Kidney epithelial cell (primary cell): ENCODE data around the gene PTPN1. TPM values are rescaled to one million over a fixed set of nuclear protein-coding genes. Genes with fewer than 3 reads are reported as not detected.
"Not testable (repeated sequence)": the region's sequence is repeated elsewhere in the genome, so short reads cannot be mapped to it uniquely, and the experiment has no call there.

ENCODE experiments used
- DNase-seq: peaks from one replicate; pipeline ENCODE4 v3.0.0-alpha.2; 2010; ENCODE audit warnings: low read depth
- H3K27me3 ChIP-seq: 2 replicates; pipeline ENCODE4 v1.6.0; 2011; ENCODE audit warnings: low read length; ENCODE audit not compliant: control insufficient read depth, insufficient read depth
- H3K36me3 ChIP-seq: 2 replicates; pipeline ENCODE4 v1.5.1; 2011; ENCODE audit warnings: low read length; ENCODE audit not compliant: control insufficient read depth, insufficient read depth
- H3K4me3 ChIP-seq: 2 replicates; pipeline ENCODE4 v1.5.1; 2011; ENCODE audit warnings: low read depth, mild to moderate bottlenecking, control low read depth, low read length
- total RNA-seq: library from RNA; depleted of rRNA; stranded (reverse); fragments of >200 nt; gene quantifications from 2 replicates; pipeline ENCODE4 v1.2.3, GENCODE V29; 2015
- TF ChIP-seq, protein P1 (sequence below): IDR thresholded peaks from 2 replicates; pipeline ENCODE4 v1.5.1; 2011; ENCODE audit warnings: mild to moderate bottlenecking, moderate library complexity, low read length, control low read depth, inconsistent platforms; ENCODE audit not compliant: insufficient read depth, poor library complexity, severe bottlenecking

The PTPN1 gene
- total RNA-seq, 1 donor from 2014 or later: 36.9 TPM

DNA sequence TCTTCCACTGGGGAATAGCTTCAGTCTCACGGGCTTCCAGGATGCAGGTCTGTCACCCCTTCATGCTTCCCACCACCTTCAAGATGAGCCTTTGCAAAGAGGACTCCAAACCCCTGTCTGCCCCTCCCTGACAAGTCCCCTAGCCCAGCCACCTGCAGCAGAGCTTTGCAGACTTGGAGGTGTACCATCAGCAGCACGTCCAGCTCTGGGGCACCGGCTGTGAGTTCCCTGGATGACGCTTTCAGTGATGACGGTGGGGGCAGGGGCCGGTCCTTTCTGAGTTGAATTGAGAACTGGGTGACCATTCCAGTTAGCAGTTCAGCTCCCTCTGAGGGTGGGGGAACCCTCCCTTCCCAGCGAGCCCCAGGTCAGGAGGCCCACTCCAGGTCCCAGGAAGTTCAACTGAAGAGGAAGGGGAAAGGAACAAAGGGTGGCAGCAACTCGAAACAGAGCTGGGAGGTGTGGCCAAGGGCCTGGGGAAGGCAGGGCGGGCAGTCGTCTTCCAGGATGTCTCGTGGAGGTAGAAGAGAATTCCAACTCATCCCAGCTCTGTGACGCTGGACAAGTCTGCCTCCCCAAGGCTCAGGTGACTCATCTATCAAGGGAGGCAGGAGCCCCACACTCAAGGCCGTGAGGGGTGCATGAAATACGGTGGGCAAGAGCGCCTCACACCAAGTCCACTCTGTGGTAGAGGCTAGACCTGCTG lies 86.0 kb downstream of the PTPN1 start:
- Histone ChIP-seq H3K27me3 (no peaks in the 10 kb centered on the region), H3K4me3 (no peak overlapping the region), H3K36me3 (no peaks in the 10 kb centered on the region)
- DNase-seq: no peak
- TF ChIP-seq, protein P1, sequence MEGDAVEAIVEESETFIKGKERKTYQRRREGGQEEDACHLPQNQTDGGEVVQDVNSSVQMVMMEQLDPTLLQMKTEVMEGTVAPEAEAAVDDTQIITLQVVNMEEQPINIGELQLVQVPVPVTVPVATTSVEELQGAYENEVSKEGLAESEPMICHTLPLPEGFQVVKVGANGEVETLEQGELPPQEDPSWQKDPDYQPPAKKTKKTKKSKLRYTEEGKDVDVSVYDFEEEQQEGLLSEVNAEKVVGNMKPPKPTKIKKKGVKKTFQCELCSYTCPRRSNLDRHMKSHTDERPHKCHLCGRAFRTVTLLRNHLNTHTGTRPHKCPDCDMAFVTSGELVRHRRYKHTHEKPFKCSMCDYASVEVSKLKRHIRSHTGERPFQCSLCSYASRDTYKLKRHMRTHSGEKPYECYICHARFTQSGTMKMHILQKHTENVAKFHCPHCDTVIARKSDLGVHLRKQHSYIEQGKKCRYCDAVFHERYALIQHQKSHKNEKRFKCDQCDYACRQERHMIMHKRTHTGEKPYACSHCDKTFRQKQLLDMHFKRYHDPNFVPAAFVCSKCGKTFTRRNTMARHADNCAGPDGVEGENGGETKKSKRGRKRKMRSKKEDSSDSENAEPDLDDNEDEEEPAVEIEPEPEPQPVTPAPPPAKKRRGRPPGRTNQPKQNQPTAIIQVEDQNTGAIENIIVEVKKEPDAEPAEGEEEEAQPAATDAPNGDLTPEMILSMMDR: no peak

DNA sequence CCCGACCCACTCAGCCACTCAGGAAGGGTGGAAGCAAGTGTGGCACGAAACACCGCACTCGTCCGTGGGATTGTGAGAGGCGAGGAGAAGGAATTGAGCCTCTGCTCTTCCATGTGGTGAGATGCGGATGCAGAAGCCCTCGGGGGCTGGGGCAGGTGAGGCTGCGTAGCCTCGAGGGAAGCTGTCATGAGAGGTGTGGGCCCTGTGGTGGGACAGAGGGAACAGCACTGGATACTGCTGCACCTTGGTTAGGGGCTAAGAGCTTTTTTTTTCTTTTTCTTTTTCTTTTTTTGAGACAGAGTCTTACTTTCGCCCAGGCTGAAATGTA lies 86.5 kb downstream of the PTPN1 start:
- DNase-seq: no peak
- Histone ChIP-seq H3K27me3 (no peaks in the 10 kb centered on the region), H3K4me3 (no peak overlapping the region), H3K36me3 (no peaks in the 10 kb centered on the region)
- TF ChIP-seq, protein P1: no peak

DNA sequence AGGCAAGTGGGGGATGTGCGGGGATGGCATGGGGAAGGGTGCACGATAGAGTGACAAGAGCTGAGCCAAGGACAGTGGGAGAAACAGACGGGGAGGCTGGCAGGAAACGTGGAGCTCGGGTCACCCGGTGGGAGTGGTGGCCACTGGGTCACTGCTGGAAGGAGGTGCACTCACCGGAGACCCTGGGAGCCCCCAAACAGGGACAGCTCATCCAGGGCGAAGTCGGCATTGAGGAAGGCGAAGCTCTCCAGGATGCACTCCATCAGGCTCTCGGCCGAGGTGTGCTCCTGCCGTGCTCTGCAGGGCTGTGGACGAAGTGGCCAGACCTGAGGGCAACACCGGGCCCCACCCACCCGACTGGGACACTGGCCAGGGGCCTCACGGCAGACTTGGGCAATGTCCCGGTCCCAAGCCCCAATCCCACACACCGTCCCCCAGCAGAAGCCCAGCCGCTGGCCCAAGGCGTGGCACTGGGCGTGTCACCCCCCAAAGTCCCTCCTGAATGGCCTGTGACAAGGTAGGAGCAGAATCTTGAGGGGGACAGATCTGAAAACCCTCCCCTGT lies 87.3 kb downstream of the PTPN1 start:
- TF ChIP-seq, protein P1: no peak
- H3K36me3 ChIP-seq: no peaks in the 10 kb centered on the region

DNA sequence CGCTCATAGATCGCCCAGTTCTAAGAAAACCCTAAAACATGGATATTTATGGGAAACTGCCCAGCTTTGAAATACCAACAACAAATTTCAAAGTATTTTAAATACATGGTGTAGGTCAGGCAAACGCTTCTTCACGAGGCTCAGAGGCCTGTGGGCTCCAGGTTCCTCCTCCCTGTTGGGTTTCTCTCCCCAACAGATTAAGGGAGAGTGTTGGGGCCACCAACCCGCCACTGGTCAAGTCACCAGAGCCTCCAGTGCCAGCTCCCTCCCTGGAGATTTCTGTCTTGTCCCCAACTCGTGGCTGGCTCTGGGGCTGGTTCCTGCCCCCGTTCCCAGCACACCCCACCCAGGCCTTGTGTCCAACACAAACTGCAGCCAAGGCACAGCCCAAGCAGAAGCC lies 87.9 kb downstream of the PTPN1 start:
- DNase-seq: no peak
- H3K36me3 ChIP-seq: no peaks in the 10 kb centered on the region
- TF ChIP-seq, protein P1: no peak
- no peaks in the 10 kb centered on the region for H3K27me3 ChIP-seq
- no peak overlapping the region for H3K4me3 ChIP-seq

More for the DNA sequence above, 87.3 kb downstream of the PTPN1 start:
- DNase-seq: no peak
- Histone ChIP-seq H3K27me3 (no peaks in the 10 kb centered on the region), H3K4me3 (no peak overlapping the region)

DNA sequence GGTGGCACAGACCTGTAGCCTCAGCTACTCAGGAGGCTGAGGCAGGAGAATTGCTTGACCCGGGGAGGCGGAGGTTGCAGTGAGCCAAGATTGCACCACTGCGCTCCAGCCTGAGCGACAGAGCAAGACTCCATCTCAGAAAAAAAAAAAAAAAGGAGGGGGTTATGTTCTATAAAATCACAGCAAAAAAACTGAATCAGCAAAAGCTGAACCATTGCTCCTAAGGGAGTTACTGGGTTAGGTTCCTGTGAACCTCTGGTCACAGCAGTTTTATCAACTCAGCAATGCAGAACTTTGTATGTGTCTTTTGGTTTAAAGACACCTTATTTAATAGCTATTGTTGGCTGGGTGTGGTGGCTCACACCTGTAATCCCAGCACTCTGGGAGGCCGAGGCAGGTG lies 88.6 kb downstream of the PTPN1 start:
- H3K27me3 ChIP-seq, H3K36me3 ChIP-seq, DNase-seq, H3K4me3 ChIP-seq: not testable (repeated sequence)

DNA sequence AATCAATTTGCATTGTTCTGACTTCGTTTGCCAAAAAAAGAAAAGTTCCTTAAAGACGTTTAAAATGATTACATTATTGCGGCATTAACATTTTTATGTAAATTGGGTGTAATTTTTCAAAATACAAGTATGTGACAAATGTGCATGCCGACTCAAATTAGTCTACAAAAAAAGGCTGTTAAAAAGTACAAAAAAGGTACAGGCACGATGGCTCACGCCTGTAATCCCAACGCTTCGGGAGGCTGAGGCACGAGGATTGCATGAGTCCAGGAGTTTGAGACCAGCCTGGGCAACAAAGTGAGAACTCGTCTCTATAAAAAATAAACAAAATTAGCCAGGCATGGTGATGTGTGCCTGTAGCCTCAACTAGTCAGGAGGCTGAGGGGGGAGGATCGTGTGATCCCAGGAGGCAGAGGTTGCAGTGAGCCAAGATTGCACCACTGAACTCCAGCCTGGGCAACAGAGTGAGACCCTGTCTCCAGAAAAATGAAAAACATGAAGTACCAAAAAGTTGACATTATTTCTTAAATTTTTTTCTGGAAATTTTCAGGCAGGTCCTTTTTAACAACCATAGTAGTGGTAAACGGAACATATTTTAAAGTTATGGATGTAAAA lies 90.2 kb downstream of the PTPN1 start:
- TF ChIP-seq, protein P1: no peak
- no peak for DNase-seq
- Histone ChIP-seq H3K36me3 (no peaks in the 10 kb centered on the region), H3K27me3 (no peaks in the 10 kb centered on the region), H3K4me3 (no peak overlapping the region)
